ENCODE measurements around the gene COL5A2. TPM values are rescaled to one million over a fixed set of nuclear protein-coding genes. Genes with fewer than 3 reads are reported as not detected.

The COL5A2 gene
- total and polyA plus RNA-seq, 9 of the 15 experiments (the other 6 are each of a cell fraction or from before 2014, with no cell fraction given): 0.01 to 0.54 (median 0.19) TPM

- Histone ChIP-seq H4K20me1 (replicated peaks; ENCODE audit: control insufficient read depth, insufficient read depth, low read length) (no peaks in the 10 kb centered on the region), H3K4me3 (no peak overlapping the region), H2AFZ (ENCODE audit: low read depth, low read length) (no peak overlapping the region), H3K9ac (ENCODE audit: insufficient read depth in 1 of 2, low read depth in 2 of 2, low read length in 2 of 2) (no peak overlapping the region), H3K9me1 (ENCODE audit: control insufficient read depth, insufficient read depth, low read length) (no peaks in the 10 kb centered on the region), H3K27ac (ENCODE audit: extremely low read depth, low read depth, low read length) (no peak overlapping the region), H3K4me1 (replicated peaks in 1 of 2; ENCODE audit: control insufficient read depth in 2 of 2, insufficient read depth in 2 of 2, low read length in 2 of 2) (no peaks in the 10 kb centered on the region), H3K9me3 (replicated peaks; ENCODE audit: control insufficient read depth, insufficient read depth, low read depth, low read length) (no peaks in the 10 kb centered on the region), H3K36me3 (ENCODE audit: control insufficient read depth, insufficient read depth, low read length) (no peaks in the 10 kb centered on the region), H3K27me3 (ENCODE audit: control insufficient read depth in 2 of 2, insufficient read depth in 2 of 2, low read length in 2 of 2) (no peaks in the 10 kb centered on the region), H3K4me2 (ENCODE audit: insufficient read depth, low read length) (no peak overlapping the region), H3K79me2 (ENCODE audit: control insufficient read depth, insufficient read depth, low read length) (no peaks in the 10 kb centered on the region)
- no TSS peak for BruUV-seq (replicated peaks)
- POLR2A ChIA-PET: no interaction called here
- intact Hi-C loops (cut with micrococcal nuclease) (no loop called here), in situ Hi-C loops (cut with MboI) (no loop called here)
- CTCF ChIA-PET (ENCODE audit: low intra/inter-chr PET ratio): no interaction called here
- FAIRE-seq (no peak), ATAC-seq (no peak), DNase-seq (ENCODE audit: extremely low read depth in 1 of 4, low spot score in 3 of 4) (no peak)
- TF ChIP-seq ZNF561 (CRISPR knock-in tag; conservative IDR thresholded peaks at IDR 0.05): no peak
These were observed 113.5 kb downstream of the COL5A2 start for GRCh38 chr2:189066037-189066436.

- no peak overlapping the region for H3K27ac ChIP-seq (ENCODE audit: extremely low read depth, low read depth, low read length)
- ChIA-PET POLR2A (no interaction called here), CTCF (ENCODE audit: low intra/inter-chr PET ratio) (no interaction called here)
- H3K4me1 ChIP-seq (replicated peaks in 1 of 2; ENCODE audit: control insufficient read depth in 2 of 2, insufficient read depth in 2 of 2, low read length in 2 of 2): no peaks in the 10 kb centered on the region
- no peaks in the 10 kb centered on the region for H3K79me2 ChIP-seq (ENCODE audit: control insufficient read depth, insufficient read depth, low read length)
- no peak overlapping the region for H2AFZ ChIP-seq (ENCODE audit: low read depth, low read length)
- no TSS peak for BruUV-seq (replicated peaks)
- H3K4me2 ChIP-seq (ENCODE audit: insufficient read depth, low read length): no peak overlapping the region
- no peaks in the 10 kb centered on the region for H3K9me1 ChIP-seq (ENCODE audit: control insufficient read depth, insufficient read depth, low read length)
- H3K9me3 ChIP-seq (replicated peaks; ENCODE audit: control insufficient read depth, insufficient read depth, low read depth, low read length): no peaks in the 10 kb centered on the region
- DNase-seq (ENCODE audit: extremely low read depth in 1 of 4, low spot score in 3 of 4): no peak
- H4K20me1 ChIP-seq (replicated peaks; ENCODE audit: control insufficient read depth, insufficient read depth, low read length): no peaks in the 10 kb centered on the region
- ATAC-seq: no peak
- no peak for FAIRE-seq
- no peak overlapping the region for H3K9ac ChIP-seq (ENCODE audit: insufficient read depth in 1 of 2, low read depth in 2 of 2, low read length in 2 of 2)
- no peak overlapping the region for H3K4me3 ChIP-seq
- no peaks in the 10 kb centered on the region for H3K36me3 ChIP-seq (ENCODE audit: control insufficient read depth, insufficient read depth, low read length)
- in situ Hi-C loops (cut with MboI) (no loop called here), intact Hi-C loops (cut with micrococcal nuclease) (no loop called here)
- WGBS (ENCODE audit: insufficient coverage, low coverage, missing lambda C conversion rate): 0% methylated on average over 1 of the region's 1 CpG
- H3K27me3 ChIP-seq (ENCODE audit: control insufficient read depth in 2 of 2, insufficient read depth in 2 of 2, low read length in 2 of 2): no peaks in the 10 kb centered on the region
- TF ChIP-seq KDM1A (IDR thresholded peaks at IDR 0.05): no peak
- TF ChIP-seq NUFIP1 (IDR thresholded peaks at IDR 0.05; ENCODE audit: partially characterized antibody): no peak
- TF ChIP-seq, protein P1, sequence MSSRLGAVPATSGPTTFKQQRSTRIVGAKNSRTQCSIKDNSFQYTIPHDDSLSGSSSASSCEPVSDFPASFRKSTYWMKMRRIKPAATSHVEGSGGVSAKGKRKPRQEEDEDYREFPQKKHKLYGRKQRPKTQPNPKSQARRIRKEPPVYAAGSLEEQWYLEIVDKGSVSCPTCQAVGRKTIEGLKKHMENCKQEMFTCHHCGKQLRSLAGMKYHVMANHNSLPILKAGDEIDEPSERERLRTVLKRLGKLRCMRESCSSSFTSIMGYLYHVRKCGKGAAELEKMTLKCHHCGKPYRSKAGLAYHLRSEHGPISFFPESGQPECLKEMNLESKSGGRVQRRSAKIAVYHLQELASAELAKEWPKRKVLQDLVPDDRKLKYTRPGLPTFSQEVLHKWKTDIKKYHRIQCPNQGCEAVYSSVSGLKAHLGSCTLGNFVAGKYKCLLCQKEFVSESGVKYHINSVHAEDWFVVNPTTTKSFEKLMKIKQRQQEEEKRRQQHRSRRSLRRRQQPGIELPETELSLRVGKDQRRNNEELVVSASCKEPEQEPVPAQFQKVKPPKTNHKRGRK (tag; IDR thresholded peaks at IDR 0.05): no peak
- no peak for TF ChIP-seq ZFP1 (CRISPR knock-in tag; IDR thresholded peaks at IDR 0.05)
- no peak for TF ChIP-seq E2F5 (CRISPR knock-in tag; IDR thresholded peaks at IDR 0.05)
- TF ChIP-seq IRF1 (CRISPR knock-in tag; IDR thresholded peaks at IDR 0.05; ENCODE audit: borderline replicate concordance): no peak
- TF ChIP-seq PML (IDR thresholded peaks at IDR 0.05; ENCODE audit: low read length): no peak
- TF ChIP-seq, protein P2, sequence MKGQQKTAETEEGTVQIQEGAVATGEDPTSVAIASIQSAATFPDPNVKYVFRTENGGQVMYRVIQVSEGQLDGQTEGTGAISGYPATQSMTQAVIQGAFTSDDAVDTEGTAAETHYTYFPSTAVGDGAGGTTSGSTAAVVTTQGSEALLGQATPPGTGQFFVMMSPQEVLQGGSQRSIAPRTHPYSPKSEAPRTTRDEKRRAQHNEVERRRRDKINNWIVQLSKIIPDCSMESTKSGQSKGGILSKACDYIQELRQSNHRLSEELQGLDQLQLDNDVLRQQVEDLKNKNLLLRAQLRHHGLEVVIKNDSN (CRISPR knock-in tag; IDR thresholded peaks at IDR 0.05): no peak
- TF ChIP-seq POLR3A (IDR thresholded peaks at IDR 0.05; ENCODE audit: borderline replicate concordance, extremely low read depth, insufficient read depth, insufficient read length): no peak
- no peak for TF ChIP-seq KAT2B (IDR thresholded peaks at IDR 0.05; ENCODE audit: low read depth, low read length)
- TF ChIP-seq RBBP5 (IDR thresholded peaks at IDR 0.05; ENCODE audit: borderline replicate concordance, insufficient read depth, low read length, poor library complexity, severe bottlenecking): no peak
These were observed 119.4 kb downstream of the COL5A2 start for GRCh38 chr2:189060096-189060642.
